Esophagus squamous epithelium (tissue), 4 donors: ENCODE measurements around the gene EFNA1.

Experiments used
- CTCF ChIP-seq, 6 experiments: fragments of 450-650 bp in 4 of 6; fragments of 200-600 bp in 2 of 6; sonication (generic) in 2 of 6; IDR thresholded peaks; one replicate each; pipeline ENCODE4 v1.5.1; 2016 to 2019; ENCODE audit warnings: antibody characterized with exemption in 6 of 6, mild to moderate bottlenecking in 4 of 6, moderate library complexity in 4 of 6
- POLR2A ChIP-seq, 4 donors: fragments of 450-650 bp; IDR thresholded peaks; one replicate each; pipeline ENCODE4 v1.6.1; 2017; ENCODE audit warnings: antibody characterized with exemption in 4 of 4, mild to moderate bottlenecking in 4 of 4, moderate library complexity in 3 of 4

- TF ChIP-seq CTCF (IDR thresholded peaks at IDR 0.05) (no peak), POLR2A (IDR thresholded peaks at IDR 0.05) (no peak)
Observed at GRCh38 chr1:155130272-155131006, 2.8 kb downstream of the EFNA1 start.
